GM11168 (cell line): ENCODE data around the gene HS3ST6.
"Not testable (repeated sequence)": the region's sequence is repeated elsewhere in the genome, so short reads cannot be mapped to it uniquely, and the experiment has no call there.

Source experiments
- in situ Hi-C: fragments of 300-500 bp; cut with MboI; formaldehyde crosslinking; loops from one replicate; pipeline ENCODE4 v1.12.0; 2022; ENCODE audit warnings: low sequenced_read_pairs; ENCODE audit not compliant: unreplicated experiment

HS3ST6 gene

GRCh38 chr16:1918351-1919326 lies at the start of gene HS3ST6:
HS3ST6 (minus strand) TSS chr16:1918415; CDS start chr16:1918323, 92 bp downstream.
- in situ Hi-C loops = no loop called here

GRCh38 chr16:1966460-1966859 lies 48.2 kb upstream of the HS3ST6 start, which contains the start of gene RNF151:
RNF151 (plus strand) TSS chr16:1966856; CDS start chr16:1966882, 26 bp downstream.
- in situ Hi-C loops = no loop called here

GRCh38 chr16:1965396-1966001 lies 47.3 kb upstream of the HS3ST6 start:
- in situ Hi-C loops = no loop called here

DNA sequence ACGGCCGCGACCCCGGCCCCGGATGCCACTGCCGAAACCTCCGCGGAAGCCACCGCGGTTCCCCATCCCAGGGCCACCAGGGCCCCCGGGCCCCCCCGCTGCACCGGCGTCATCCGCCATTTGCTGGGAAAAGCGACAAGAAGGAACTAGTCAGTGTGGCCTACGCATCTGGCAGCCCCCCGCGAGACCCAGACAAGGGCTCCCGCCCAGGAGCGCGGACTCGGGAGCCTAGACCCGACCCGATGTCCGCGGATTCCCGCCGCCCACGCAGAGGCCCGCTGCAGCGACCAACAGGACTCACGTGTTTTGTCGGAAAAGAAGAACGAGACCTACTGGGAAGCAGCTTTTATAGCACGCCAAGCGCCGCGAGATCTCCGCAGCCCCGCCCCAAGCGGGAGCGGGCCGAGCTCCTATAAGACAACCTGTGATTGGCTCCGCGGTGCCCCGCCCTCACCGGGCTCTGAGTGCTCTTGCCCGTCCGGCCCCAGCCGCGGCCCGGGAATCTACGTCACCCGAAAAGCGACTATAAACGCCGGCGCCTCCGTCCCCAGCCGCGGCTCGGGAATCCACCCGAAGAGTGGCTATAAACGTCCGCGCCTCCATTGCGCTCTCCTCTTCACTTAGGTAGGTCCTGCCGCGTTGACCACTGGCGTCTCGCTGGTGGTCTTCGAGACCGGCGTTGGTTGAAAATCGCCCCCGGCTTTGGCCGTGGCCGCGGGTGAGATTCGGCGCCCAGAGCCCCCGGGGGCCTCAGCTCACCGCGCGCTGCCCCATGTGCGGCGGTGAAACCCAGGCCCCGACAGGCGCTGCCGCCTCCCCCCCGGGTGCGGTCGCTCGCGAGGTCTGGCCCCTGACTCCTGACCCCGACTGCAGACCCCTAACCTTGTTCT lies 46.5 kb upstream of the HS3ST6 start, which contains the start of gene RPS2:
RPS2 (minus strand) TSS at position 321 of the 890 bp plus-strand sequence; CDS start at position 120, 201 bp downstream.
- in situ Hi-C loops = no loop called here

DNA sequence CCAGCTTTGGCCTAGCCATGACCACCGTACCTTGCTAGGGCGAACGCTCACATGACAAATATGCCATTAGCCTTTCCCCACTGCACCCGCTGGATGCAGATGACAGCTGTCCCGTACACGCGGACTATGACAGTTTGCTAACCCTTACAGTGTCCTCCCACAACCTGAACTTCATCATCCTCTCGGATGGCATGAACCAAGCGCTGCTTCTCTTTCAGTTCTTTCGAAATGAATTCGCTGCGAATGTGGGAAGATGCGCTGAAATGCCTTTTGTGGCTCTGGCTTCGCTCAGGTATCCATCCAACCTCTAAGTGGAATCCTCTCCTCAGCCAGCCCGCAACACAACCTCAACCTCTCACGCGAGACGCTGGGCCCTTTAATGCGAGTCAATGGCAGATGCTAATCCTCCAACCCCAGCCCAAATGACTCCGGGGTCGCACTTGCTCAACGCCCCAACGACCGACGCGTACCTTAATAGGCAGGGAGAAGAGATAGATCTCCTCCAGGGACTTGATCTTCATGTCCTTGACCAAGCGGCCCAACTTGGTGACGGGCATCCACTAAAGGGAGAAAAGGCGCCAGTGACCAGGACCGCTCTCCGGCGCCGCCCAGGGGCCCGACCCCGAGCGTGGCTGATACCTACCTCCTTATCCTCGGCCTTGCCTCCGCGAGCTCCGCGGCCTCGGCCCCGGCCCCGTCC lies 45.7 kb upstream of the HS3ST6 start:
- in situ Hi-C loops = no loop called here

- in situ Hi-C loops = not testable (repeated sequence)
Observed at GRCh38 chr16:1962161-1963153, 44.2 kb upstream of the HS3ST6 start.

DNA sequence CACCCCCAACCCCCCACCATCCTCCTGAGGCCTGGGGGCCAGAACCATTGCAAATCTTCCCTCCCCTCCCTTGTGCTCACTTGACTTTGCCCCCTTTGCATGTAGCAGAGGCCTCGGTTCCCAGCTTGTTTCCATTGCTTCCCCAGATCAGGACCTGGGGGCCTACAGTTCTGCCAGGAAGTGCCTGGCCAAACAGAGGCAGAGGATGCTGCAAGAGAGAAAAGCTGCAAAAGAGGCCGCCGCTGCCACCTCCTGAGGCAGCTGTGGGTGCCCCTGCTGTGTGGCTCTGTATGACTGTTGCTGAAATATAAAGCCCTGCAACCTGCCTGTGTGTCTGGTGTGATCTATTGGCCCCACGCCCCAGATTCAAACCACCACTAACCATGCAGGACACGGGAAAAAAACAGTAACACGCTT lies 43.4 kb upstream of the HS3ST6 start:
- in situ Hi-C loops = no loop called here

GRCh38 chr16:1960665-1961630 lies 42.7 kb upstream of the HS3ST6 start:
- in situ Hi-C loops = no loop called here

GRCh38 chr16:1959269-1960039 lies 41.2 kb upstream of the HS3ST6 start, which contains the start of gene NDUFB10:
NDUFB10 (plus strand) TSS chr16:1959538; CDS start chr16:1959625, 87 bp downstream.
- in situ Hi-C loops = loop anchor here (10.0 kb wide), 1 partner anchor 1615 kb away; no protein-coding TSS in a partner anchor

- in situ Hi-C loops = loop anchor here (10.0 kb wide), 1 partner anchor 1614 kb away; no protein-coding TSS in a partner anchor
Observed at GRCh38 chr16:1958715-1959268, 40.6 kb upstream of the HS3ST6 start.

DNA sequence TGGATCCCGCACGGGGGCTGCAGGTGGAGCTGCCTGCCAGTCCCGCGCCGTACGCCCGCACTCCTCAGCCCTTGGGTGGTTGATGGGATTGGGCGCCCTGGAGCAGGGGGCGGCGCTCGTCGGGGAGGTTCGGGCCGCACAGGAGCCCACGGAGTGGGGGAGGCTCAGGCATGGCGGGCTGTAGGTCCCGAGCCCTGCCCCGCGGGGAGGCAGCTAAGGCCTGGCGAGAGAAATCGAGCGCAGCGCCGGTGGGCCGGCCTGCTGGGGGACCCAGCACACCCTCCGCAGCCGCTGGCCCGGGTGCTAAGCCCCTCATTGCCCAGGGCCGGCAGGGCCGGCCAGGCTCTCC lies 39.9 kb upstream of the HS3ST6 start:
- in situ Hi-C loops = loop anchor here (10.0 kb wide), 1 partner anchor 1613 kb away; no protein-coding TSS in a partner anchor

DNA sequence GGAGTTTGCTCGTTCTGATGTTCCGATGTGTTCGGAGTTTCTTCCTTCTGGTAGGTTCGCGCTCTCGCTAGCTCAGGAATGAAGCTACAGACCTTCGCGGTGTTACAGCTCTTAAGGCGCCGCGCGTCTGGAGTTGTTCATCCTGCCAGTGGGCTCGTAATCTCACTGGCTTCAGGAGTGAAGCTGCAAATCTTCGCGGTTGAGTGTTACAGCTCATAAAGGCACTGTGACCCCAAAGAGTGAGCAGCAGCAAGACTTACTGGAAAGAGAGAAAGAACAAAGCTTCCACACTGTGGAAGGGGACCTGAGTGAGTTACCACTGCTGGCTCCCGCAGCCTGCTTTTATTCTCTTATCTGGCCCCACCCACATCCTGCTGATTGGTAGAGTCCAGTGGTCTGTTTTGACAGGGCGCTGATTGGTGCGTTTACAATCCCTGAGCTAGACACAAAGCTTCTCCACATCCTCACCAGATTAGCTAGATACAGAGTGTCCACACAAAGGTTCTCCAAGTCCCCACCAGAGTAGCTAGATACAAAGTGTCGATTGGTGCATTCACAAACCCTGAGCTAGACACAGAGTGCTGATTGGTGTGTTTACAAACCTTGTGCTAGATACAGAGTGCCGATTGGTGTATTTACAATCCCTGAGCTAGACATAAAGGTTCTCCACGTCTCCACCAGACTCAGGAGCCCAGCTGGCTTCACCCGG lies 39.4 kb upstream of the HS3ST6 start:
- in situ Hi-C loops = loop anchor here (10.0 kb wide), 1 partner anchor 1613 kb away; no protein-coding TSS in a partner anchor

GRCh38 chr16:1953734-1954133 lies 35.5 kb upstream of the HS3ST6 start:
- in situ Hi-C loops = loop anchor here (10.0 kb wide), 1 partner anchor 1609 kb away; no protein-coding TSS in a partner anchor

DNA sequence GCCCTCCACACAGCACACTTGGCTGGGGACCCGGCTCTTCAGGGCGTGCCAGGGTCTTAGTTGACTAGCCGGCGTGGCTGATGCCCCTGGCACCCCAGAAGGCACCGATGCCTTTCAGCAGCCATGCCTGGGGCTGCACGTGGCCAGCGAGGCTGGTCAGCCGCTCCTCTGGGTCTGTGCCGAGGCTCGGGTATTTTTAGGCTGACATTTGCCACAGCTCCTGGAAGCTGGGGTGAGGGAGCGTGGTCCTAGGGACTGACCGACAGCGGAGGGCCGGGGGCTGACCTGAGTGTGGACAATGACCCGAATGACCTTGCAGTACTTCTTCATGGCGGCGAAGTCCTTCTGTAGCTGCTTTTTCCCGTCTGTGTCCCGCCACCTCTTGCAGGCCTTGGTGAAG lies 32.3 kb upstream of the HS3ST6 start:
- in situ Hi-C loops = loop anchor here (10.0 kb wide), 1 partner anchor 1606 kb away; no protein-coding TSS in a partner anchor

GRCh38 chr16:1950047-1950446 lies 31.8 kb upstream of the HS3ST6 start:
- in situ Hi-C loops = loop anchor here (10.0 kb wide), 1 partner anchor 1605 kb away; no protein-coding TSS in a partner anchor
